Astrocyte (in vitro differentiated cells and primary cell): ENCODE data around the gene SARS2.

Experiments
- EZH2 ChIP-seq: IDR thresholded peaks from 2 replicates; pipeline ENCODE4 v1.6.1; 2012; ENCODE audit warnings: mild to moderate bottlenecking, low read length, inconsistent platforms; ENCODE audit not compliant: insufficient read depth
- TF ChIP-seq, protein P1 (sequence below): IDR thresholded peaks from 2 replicates; pipeline ENCODE4 v1.5.1; 2011; ENCODE audit warnings: low read depth, mild to moderate bottlenecking, inconsistent platforms, low read length, moderate library complexity; ENCODE audit not compliant: insufficient read depth

DNA sequence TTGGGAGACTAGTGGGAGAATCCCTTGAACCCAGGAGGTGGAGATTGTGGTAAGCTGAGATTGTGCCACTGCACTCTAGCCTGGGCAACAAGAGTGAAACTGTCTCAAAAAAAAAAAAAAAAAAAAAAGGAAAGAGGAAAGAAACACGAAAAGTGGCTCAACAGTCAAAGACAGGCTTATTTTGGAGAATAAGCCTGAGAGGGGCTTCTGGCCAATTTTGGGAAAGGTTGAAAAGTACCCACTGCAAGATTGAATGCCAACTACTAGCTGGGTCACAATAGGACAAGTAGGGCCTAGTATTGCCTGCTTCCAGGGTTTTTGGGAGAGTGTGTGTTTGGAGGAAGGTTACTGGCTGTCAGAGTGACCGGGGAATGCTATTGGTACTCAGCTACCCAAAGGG lies 27.7 kb upstream of the SARS2 start:
- TF ChIP-seq, protein P1, sequence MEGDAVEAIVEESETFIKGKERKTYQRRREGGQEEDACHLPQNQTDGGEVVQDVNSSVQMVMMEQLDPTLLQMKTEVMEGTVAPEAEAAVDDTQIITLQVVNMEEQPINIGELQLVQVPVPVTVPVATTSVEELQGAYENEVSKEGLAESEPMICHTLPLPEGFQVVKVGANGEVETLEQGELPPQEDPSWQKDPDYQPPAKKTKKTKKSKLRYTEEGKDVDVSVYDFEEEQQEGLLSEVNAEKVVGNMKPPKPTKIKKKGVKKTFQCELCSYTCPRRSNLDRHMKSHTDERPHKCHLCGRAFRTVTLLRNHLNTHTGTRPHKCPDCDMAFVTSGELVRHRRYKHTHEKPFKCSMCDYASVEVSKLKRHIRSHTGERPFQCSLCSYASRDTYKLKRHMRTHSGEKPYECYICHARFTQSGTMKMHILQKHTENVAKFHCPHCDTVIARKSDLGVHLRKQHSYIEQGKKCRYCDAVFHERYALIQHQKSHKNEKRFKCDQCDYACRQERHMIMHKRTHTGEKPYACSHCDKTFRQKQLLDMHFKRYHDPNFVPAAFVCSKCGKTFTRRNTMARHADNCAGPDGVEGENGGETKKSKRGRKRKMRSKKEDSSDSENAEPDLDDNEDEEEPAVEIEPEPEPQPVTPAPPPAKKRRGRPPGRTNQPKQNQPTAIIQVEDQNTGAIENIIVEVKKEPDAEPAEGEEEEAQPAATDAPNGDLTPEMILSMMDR, result no peak
- TF ChIP-seq EZH2, result no peak
